ENCODE data around the gene CHKB. TPM values are rescaled to one million over a fixed set of nuclear protein-coding genes. Genes with fewer than 3 reads are reported as not detected.

CHKB gene, protein sequence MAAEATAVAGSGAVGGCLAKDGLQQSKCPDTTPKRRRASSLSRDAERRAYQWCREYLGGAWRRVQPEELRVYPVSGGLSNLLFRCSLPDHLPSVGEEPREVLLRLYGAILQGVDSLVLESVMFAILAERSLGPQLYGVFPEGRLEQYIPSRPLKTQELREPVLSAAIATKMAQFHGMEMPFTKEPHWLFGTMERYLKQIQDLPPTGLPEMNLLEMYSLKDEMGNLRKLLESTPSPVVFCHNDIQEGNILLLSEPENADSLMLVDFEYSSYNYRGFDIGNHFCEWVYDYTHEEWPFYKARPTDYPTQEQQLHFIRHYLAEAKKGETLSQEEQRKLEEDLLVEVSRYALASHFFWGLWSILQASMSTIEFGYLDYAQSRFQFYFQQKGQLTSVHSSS
- 10 to 100 TPM; 59.4 to 87.3 TPM for total RNA-seq
- 100 to 1,000 TPM in 1 of 2 donors, 10 to 100 TPM in 1; 62.4 to 142 TPM for polyA plus RNA-seq
- long read RNA-seq, donor 1, transcript CHKB-201 (11 exons, 1,638 nt) = major isoform, 10 of 13 reads
- long read RNA-seq, donor 1, partial matches to known transcripts = 0 of 13 reads
- long read RNA-seq, donor 1, other reads (novel, unspliced or antisense) = 0 of 13 reads
- long read RNA-seq, donor 2, partial matches to known transcripts = 0 of 5 reads
- long read RNA-seq, donor 2, other reads (novel, unspliced or antisense) = 0 of 5 reads
- long read RNA-seq, donor 3, partial matches to known transcripts = 0 of 5 reads
- long read RNA-seq, donor 3, other reads (novel, unspliced or antisense) = 0 of 5 reads
- long read RNA-seq, donor 4, partial matches to known transcripts = 18 of 35 reads
- long read RNA-seq, donor 4, other reads (novel, unspliced or antisense) = 13 of 35 reads
- long read RNA-seq, donor 5, transcript CHKB-201 (11 exons, 1,638 nt) = major isoform, 8 of 30 reads
- long read RNA-seq, donor 5, partial matches to known transcripts = 16 of 30 reads
- long read RNA-seq, donor 5, other reads (novel, unspliced or antisense) = 0 of 30 reads

DNA sequence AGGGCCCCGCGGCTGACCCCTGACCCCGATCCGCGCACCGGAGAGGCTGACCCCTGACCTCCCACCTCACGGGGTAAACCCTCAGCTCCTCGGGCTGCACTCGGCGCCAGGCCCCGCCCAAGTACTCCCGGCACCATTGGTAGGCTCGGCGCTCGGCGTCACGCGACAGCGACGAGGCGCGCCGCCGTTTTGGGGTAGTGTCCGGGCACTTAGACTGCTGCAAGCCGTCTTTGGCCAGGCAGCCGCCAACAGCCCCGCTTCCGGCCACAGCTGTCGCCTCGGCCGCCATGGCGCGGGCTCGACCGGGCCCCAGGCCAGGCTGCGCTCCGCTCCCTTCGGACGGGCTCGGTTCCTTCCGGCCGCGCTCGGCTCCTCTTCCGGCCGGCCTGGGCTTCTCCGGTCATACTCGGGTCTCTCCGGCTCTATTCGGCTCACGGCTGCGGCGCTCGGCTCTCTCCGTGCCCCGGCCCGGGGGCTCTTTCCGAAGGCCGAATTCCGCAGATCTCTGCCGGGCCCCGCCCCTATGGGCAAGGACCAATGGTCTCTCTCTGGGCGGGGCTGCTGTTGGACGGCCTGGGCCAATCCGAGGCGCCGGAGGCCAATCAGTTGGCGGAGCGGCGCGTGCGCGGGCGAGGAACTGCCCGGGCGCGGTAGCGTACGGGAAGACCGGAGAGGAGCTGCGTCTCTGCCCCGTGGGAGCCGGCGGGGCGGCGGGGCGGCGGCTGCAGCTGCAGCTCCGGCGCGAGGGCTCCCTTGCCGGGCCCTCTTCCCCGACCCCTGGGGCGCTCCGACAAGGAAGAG lies at the start of gene CHKB:
Gene CHKB (minus strand): TSS at position 357 of the 801 bp plus-strand sequence. CDS start 68 bp downstream, at position 289.
- Histone ChIP-seq H3K4me3 (peak within 1 kb of the TSS; percentile 65), H3K36me3 (ENCODE audit: control insufficient read depth in 4 of 4, insufficient read depth in 4 of 4, low read length in 4 of 4) (peaks cover 0 to 7% (median 0%) of the 10 kb centered on the region in 4 donors), H3K9ac (ENCODE audit: insufficient read depth in 1 of 2, low read length in 2 of 2) (peak within 1 kb of the TSS in 1 of 2 donors; percentile 84), H3K9me3 (ENCODE audit: control insufficient read depth in 4 of 4, insufficient read depth in 3 of 4, low read length in 3 of 4) (no peaks in the 10 kb centered on the region), H3K27me3 (ENCODE audit: control insufficient read depth in 3 of 3, insufficient read depth in 3 of 3, low read length in 2 of 3) (peaks cover 0 to 3% (median 0%) of the 10 kb centered on the region in 3 donors), H3K4me1 (ENCODE audit: control insufficient read depth in 5 of 5, insufficient read depth in 5 of 5, low read length in 5 of 5) (peaks cover 2 to 23% (median 5%) of the 10 kb centered on the region in 5 donors), H3K27ac (ENCODE audit: low read depth in 1 of 2, low read length in 1 of 2) (peak within 1 kb of the TSS; percentile 98 to 99)
- TF ChIP-seq, protein P1, sequence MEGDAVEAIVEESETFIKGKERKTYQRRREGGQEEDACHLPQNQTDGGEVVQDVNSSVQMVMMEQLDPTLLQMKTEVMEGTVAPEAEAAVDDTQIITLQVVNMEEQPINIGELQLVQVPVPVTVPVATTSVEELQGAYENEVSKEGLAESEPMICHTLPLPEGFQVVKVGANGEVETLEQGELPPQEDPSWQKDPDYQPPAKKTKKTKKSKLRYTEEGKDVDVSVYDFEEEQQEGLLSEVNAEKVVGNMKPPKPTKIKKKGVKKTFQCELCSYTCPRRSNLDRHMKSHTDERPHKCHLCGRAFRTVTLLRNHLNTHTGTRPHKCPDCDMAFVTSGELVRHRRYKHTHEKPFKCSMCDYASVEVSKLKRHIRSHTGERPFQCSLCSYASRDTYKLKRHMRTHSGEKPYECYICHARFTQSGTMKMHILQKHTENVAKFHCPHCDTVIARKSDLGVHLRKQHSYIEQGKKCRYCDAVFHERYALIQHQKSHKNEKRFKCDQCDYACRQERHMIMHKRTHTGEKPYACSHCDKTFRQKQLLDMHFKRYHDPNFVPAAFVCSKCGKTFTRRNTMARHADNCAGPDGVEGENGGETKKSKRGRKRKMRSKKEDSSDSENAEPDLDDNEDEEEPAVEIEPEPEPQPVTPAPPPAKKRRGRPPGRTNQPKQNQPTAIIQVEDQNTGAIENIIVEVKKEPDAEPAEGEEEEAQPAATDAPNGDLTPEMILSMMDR (IDR thresholded peaks at IDR 0.05; ENCODE audit: control extremely low read depth, extremely low read depth) = no peak
- DNase-seq = peak; percentile 99
- WGBS, 2 donors = 0% methylated on average over 83 to 96 of the region's 96 CpGs
- ATAC-seq (ENCODE audit: insufficient read depth, low FRiP score) = peak; percentile 99

DNA sequence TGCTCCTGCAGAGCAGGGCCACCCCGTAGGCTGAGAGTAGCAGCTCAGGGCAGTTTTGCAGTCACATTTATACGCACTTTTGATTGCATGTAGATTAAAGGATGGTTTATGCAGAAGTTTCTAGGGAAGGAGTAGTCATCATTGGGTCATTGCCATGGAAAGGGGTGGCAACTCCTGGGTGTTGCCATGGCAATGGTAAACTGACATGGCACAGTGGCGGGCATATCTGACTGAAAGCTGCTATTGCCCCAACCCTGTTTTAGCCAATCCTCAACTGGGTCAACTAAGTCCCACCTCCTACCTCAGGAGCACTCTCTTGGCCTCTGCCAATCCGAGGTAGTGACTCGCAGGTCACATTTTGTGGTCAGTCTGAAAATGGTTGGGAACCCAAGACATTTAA lies 47.7 kb upstream of the CHKB start:
- H3K9ac ChIP-seq (ENCODE audit: insufficient read depth in 1 of 2, low read length in 2 of 2) = no peak overlapping the region
- peaks cover 0 to 10% (median 0%) of the 10 kb centered on the region in 4 donors for H3K36me3 ChIP-seq (ENCODE audit: control insufficient read depth in 4 of 4, insufficient read depth in 4 of 4, low read length in 4 of 4)
- no peak overlapping the region for H3K4me3 ChIP-seq
- WGBS, 2 donors = 90 to 91% methylated on average over 5 of the region's 5 CpGs
- no peaks in the 10 kb centered on the region for H3K27me3 ChIP-seq (ENCODE audit: control insufficient read depth in 3 of 3, insufficient read depth in 3 of 3, low read length in 2 of 3)
- no peaks in the 10 kb centered on the region for H3K9me3 ChIP-seq (ENCODE audit: control insufficient read depth in 4 of 4, insufficient read depth in 3 of 4, low read length in 3 of 4)
- TF ChIP-seq, protein P1 (IDR thresholded peaks at IDR 0.05; ENCODE audit: control extremely low read depth, extremely low read depth) = no peak
- no peak overlapping the region for H3K27ac ChIP-seq (ENCODE audit: low read depth in 1 of 2, low read length in 1 of 2)
- H3K4me1 ChIP-seq (ENCODE audit: control insufficient read depth in 5 of 5, insufficient read depth in 5 of 5, low read length in 5 of 5) = peaks cover 0 to 13% (median 7%) of the 10 kb centered on the region in 5 donors
- DNase-seq (no peak), ATAC-seq (ENCODE audit: insufficient read depth, low FRiP score) (no peak)

DNA sequence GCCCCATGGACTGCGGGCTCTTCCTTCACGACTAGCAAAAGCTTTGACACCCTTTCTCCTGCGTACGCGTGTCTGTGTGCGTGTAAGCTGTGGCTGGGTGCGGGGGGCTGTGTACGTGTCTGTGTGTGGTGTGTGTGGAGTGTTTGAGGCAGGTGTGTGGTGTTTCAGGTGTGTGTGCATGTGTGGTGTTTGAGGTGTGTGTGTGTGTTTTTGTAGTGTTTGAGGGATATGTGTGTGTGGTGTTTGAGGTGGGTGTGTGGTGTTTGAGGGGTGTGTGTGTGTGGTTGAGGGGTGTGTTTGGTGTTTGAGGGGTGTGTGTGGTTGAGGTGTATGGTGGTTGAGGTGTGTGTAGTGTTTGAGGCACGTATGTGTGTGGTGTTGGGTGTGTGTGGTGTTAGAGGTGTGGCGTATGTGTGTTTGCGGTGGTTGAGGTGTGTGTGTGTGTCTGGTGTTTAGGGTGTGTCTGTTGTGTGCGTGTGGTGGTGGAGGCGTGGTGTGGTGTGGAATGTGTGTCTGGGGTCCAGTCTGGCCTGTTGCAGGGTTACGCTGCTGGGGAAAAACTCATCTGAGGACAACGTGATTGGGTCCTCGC lies 46.0 kb upstream of the CHKB start:
- DNase-seq (no peak), ATAC-seq (ENCODE audit: insufficient read depth, low FRiP score) (no peak)
- H3K4me3 ChIP-seq = peak overlapping the region; percentile 74
- no peaks in the 10 kb centered on the region for H3K9me3 ChIP-seq (ENCODE audit: control insufficient read depth in 4 of 4, insufficient read depth in 3 of 4, low read length in 3 of 4)
- peak overlapping the region; percentile 63 to 86 for H3K27ac ChIP-seq (ENCODE audit: low read depth in 1 of 2, low read length in 1 of 2)
- WGBS, 2 donors = 25 to 34% methylated on average over 16 of the region's 16 CpGs
- peaks cover 0 to 13% (median 7%) of the 10 kb centered on the region in 5 donors for H3K4me1 ChIP-seq (ENCODE audit: control insufficient read depth in 5 of 5, insufficient read depth in 5 of 5, low read length in 5 of 5)
- peak overlapping the region; percentile 82 to 88 for H3K9ac ChIP-seq (ENCODE audit: insufficient read depth in 1 of 2, low read length in 2 of 2)
- H3K27me3 ChIP-seq (ENCODE audit: control insufficient read depth in 3 of 3, insufficient read depth in 3 of 3, low read length in 2 of 3) = no peaks in the 10 kb centered on the region
- TF ChIP-seq, protein P1 (IDR thresholded peaks at IDR 0.05; ENCODE audit: control extremely low read depth, extremely low read depth) = no peak
- H3K36me3 ChIP-seq (ENCODE audit: control insufficient read depth in 4 of 4, insufficient read depth in 4 of 4, low read length in 4 of 4) = peaks cover 0 to 18% (median 0%) of the 10 kb centered on the region in 4 donors

Measured in lung (tissue), 16 donors.